Gastroesophageal sphincter (tissue), 3 donors: ENCODE measurements around the gene VASN.

ENCODE experiments used
- EP300 ChIP-seq: sonication (generic); formaldehyde crosslinking; IDR thresholded peaks from one replicate; pipeline ENCODE4 v1.6.1; 2017; ENCODE audit warnings: antibody characterized with exemption, mild to moderate bottlenecking
- POLR2A ChIP-seq, 2 donors: fragments of 450-650 bp; IDR thresholded peaks; one replicate each; pipeline ENCODE4 v1.6.1; 2017; ENCODE audit warnings: antibody characterized with exemption in 2 of 2, mild to moderate bottlenecking in 2 of 2, moderate library complexity in 1 of 2
- TF ChIP-seq, protein P1 (sequence below), 4 experiments: fragments of 200-600 bp in 2 of 4; fragments of 450-650 bp in 2 of 4; sonication (generic) in 1 of 4; IDR thresholded peaks; one replicate each; pipeline ENCODE4 v1.5.1; 2017 to 2019; ENCODE audit warnings: antibody characterized with exemption in 4 of 4, mild to moderate bottlenecking in 2 of 4, moderate library complexity in 2 of 4

DNA sequence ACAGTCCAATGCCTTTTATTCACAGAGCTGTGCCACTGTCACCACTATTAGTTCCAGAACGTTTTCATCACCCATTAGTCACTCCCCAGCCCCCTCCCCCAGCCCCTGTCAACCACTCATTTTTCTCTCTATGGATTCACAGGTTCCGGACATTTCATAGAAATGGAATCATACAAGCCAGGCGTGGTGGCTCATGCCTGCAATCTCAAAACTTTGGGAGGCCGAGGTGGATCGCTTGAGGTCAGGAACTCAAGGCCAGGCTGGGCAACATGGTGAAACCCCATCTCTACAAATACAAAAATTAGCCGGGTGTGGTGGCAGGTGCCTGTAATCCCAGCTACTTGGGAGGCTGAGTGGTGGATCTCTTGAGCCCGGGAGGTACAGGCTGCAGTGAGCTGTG is 19.8 kb upstream of the VASN start:
- TF ChIP-seq, protein P1, sequence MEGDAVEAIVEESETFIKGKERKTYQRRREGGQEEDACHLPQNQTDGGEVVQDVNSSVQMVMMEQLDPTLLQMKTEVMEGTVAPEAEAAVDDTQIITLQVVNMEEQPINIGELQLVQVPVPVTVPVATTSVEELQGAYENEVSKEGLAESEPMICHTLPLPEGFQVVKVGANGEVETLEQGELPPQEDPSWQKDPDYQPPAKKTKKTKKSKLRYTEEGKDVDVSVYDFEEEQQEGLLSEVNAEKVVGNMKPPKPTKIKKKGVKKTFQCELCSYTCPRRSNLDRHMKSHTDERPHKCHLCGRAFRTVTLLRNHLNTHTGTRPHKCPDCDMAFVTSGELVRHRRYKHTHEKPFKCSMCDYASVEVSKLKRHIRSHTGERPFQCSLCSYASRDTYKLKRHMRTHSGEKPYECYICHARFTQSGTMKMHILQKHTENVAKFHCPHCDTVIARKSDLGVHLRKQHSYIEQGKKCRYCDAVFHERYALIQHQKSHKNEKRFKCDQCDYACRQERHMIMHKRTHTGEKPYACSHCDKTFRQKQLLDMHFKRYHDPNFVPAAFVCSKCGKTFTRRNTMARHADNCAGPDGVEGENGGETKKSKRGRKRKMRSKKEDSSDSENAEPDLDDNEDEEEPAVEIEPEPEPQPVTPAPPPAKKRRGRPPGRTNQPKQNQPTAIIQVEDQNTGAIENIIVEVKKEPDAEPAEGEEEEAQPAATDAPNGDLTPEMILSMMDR (IDR thresholded peaks at IDR 0.05) = no peak
- TF ChIP-seq POLR2A (IDR thresholded peaks at IDR 0.05) = no peak
- TF ChIP-seq EP300 = no peak
